Measurements from ENCODE around the gene MTARC2.

DNA sequence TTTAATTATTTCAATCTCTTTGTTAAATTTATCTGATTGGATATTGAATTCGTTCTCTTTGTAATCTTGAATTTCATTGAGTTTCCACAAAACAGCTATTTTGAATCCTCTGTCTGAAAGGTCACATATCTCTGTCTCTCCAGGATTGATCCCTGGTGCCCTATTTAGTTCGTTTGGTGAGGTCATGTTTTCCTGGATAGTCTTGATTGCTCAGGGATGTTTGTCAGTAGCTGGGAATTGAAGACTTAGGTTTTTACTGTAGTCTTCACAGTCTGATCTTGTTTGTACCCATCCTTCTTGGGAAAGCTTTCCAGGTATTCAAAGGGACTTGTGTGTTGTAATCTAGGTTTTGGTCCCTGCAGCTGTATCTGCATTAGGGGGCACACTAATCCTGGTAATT, 6.8 kb upstream of the MTARC2 start:
- TF ChIP-seq, protein P1, sequence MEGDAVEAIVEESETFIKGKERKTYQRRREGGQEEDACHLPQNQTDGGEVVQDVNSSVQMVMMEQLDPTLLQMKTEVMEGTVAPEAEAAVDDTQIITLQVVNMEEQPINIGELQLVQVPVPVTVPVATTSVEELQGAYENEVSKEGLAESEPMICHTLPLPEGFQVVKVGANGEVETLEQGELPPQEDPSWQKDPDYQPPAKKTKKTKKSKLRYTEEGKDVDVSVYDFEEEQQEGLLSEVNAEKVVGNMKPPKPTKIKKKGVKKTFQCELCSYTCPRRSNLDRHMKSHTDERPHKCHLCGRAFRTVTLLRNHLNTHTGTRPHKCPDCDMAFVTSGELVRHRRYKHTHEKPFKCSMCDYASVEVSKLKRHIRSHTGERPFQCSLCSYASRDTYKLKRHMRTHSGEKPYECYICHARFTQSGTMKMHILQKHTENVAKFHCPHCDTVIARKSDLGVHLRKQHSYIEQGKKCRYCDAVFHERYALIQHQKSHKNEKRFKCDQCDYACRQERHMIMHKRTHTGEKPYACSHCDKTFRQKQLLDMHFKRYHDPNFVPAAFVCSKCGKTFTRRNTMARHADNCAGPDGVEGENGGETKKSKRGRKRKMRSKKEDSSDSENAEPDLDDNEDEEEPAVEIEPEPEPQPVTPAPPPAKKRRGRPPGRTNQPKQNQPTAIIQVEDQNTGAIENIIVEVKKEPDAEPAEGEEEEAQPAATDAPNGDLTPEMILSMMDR (IDR thresholded peaks at IDR 0.05), result no peak
- TF ChIP-seq POLR2A (IDR thresholded peaks at IDR 0.05), result no peak

Data from esophagus squamous epithelium (tissue), 4 donors.